SU-DHL-6 (cell line): ENCODE measurements around the gene ANKRD61.

ENCODE experiments used
- H2AFZ ChIP-seq: fragments of 200-600 bp; sonication (generic); 2 replicates; pipeline ENCODE4 v1.6.1; 2014; ENCODE audit warnings: low read depth, mild to moderate bottlenecking, moderate library complexity, mixed read lengths, antibody characterized with exemption, low read length; ENCODE audit not compliant: severe bottlenecking
- H3F3A ChIP-seq: fragments of 200-600 bp; shearing (Covaris generic); 2 replicates; pipeline ENCODE4 v1.6.0; 2016; ENCODE audit warnings: antibody characterized with exemption, mild to moderate bottlenecking; ENCODE audit not compliant: insufficient read depth
- H3K27ac ChIP-seq: fragments of 200-600 bp; sonication (generic); 2 replicates; pipeline ENCODE4 v1.5.1; 2016; ENCODE audit warnings: low read depth, mild to moderate bottlenecking, low read length, moderate library complexity, mixed read lengths
- H3K27me3 ChIP-seq: fragments of 200-600 bp; sonication (generic), shearing (Covaris generic); 2 replicates; pipeline ENCODE4 v1.6.0; 2014; ENCODE audit warnings: mild to moderate bottlenecking, low read length
- H3K36me3 ChIP-seq: fragments of 200-600 bp; sonication (generic); 2 replicates; pipeline ENCODE4 v1.6.1; 2014; ENCODE audit warnings: mild to moderate bottlenecking, low read length, mixed read lengths
- H3K4me2 ChIP-seq: fragments of 300-600, 200-600 bp; shearing (Covaris generic), sonication (generic); 2 replicates; pipeline ENCODE4 v1.6.0; 2014; ENCODE audit warnings: low read length, low read depth, mild to moderate bottlenecking; ENCODE audit not compliant: poor library complexity, severe bottlenecking
- H3K4me3 ChIP-seq: fragments of 200-600 bp; sonication (generic); 2 replicates; pipeline ENCODE4 v1.5.1; 2014; ENCODE audit warnings: antibody characterized with exemption, low read length, mild to moderate bottlenecking, mixed read lengths; ENCODE audit not compliant: insufficient read depth, poor library complexity, severe bottlenecking
- H3K79me2 ChIP-seq: fragments of 200-600 bp; sonication (generic); 2 replicates; pipeline ENCODE4 v1.6.1; 2014; ENCODE audit warnings: mild to moderate bottlenecking, low read length, moderate library complexity; ENCODE audit not compliant: insufficient read depth
- H3K9ac ChIP-seq: fragments of 200-600 bp; sonication (generic); 2 replicates; pipeline ENCODE4 v1.7.0; 2014; ENCODE audit warnings: mild to moderate bottlenecking, low read length
- H3K9me2 ChIP-seq: fragments of 200-600 bp; sonication (generic); replicated peaks from 2 replicates; pipeline ENCODE4 v1.6.1; 2014; ENCODE audit warnings: low read length; ENCODE audit not compliant: insufficient read depth
- H3K9me3 ChIP-seq: fragments of 200-600 bp; sonication (generic); 2 replicates; pipeline ENCODE4 v1.6.1; 2014; ENCODE audit warnings: low read length, mixed read lengths; ENCODE audit not compliant: insufficient read depth
- H4K20me1 ChIP-seq: fragments of 200-600 bp; sonication (generic); 2 replicates; pipeline ENCODE4 v1.6.1; 2014; ENCODE audit warnings: low read depth, mild to moderate bottlenecking, antibody characterized with exemption, low read length, moderate library complexity, mixed read lengths
- CTCF ChIP-seq: fragments of 200-600 bp; sonication (generic); IDR thresholded peaks from one replicate; pipeline ENCODE4 v1.5.1; 2017; ENCODE audit warnings: antibody characterized with exemption, mild to moderate bottlenecking, low read length, moderate library complexity; ENCODE audit not compliant: insufficient read depth, poor library complexity, severe bottlenecking
- EZH2phosphoT487 ChIP-seq: fragments of 200-600 bp; sonication (generic), shearing (Covaris generic); conservative IDR thresholded peaks from 2 replicates; pipeline ENCODE4 v1.6.1; 2018; ENCODE audit warnings: mild to moderate bottlenecking, antibody characterized with exemption, low read length, moderate library complexity, mixed read lengths

The ANKRD61 gene

GRCh38 chr7:6012355-6013104 lies 18.6 kb upstream of the ANKRD61 start:
- Histone ChIP-seq H3K9me3 (no peaks in the 10 kb centered on the region), H3K36me3 (0 out of 2 replicates have a peak, but pooled peaks cover 4% of the 10 kb centered on the region), H3K4me3 (no peak overlapping the region), H2AFZ (no peak overlapping the region), H3K27ac (no peak overlapping the region), H3K4me2 (no peak overlapping the region), H4K20me1 (no peaks in the 10 kb centered on the region; the same call in 1 of the 2 replicates), H3K9me2 (no peaks in the 10 kb centered on the region), H3K79me2 (peaks cover 49% of the 10 kb centered on the region), H3K9ac (no peak overlapping the region), H3F3A (peaks cover 16% of the 10 kb centered on the region), H3K27me3 (no peaks in the 10 kb centered on the region)
- TF ChIP-seq EZH2phosphoT487 (no peak), CTCF (no peak)

GRCh38 chr7:6015917-6016652 lies 15.1 kb upstream of the ANKRD61 start:
- H3K79me2 ChIP-seq, result peaks cover 27% of the 10 kb centered on the region
- no peaks in the 10 kb centered on the region for H3K9me2 ChIP-seq
- no peaks in the 10 kb centered on the region; the same call in 1 of the 2 replicates for H4K20me1 ChIP-seq
- TF ChIP-seq EZH2phosphoT487 (no peak), CTCF (no peak)
- H3F3A ChIP-seq, result 0 out of 2 replicates have a peak, but pooled peaks cover 10% of the 10 kb centered on the region
- peaks cover 17% of the 10 kb centered on the region; the same call in 1 of the 2 replicates for H3K36me3 ChIP-seq
- no peaks in the 10 kb centered on the region for H3K27me3 ChIP-seq
- H3K27ac ChIP-seq, result peak overlapping the region; percentile 23
- no peak overlapping the region for H2AFZ ChIP-seq
- H3K9ac ChIP-seq, result no peak overlapping the region
- H3K4me3 ChIP-seq, result no peak overlapping the region
- no peaks in the 10 kb centered on the region for H3K9me3 ChIP-seq
- no peak overlapping the region for H3K4me2 ChIP-seq

GRCh38 chr7:6016653-6016966 lies 14.6 kb upstream of the ANKRD61 start:
- Histone ChIP-seq H3F3A (0 out of 2 replicates have a peak, but pooled peaks cover 12% of the 10 kb centered on the region), H4K20me1 (no peaks in the 10 kb centered on the region; the same call in 1 of the 2 replicates), H3K4me2 (no peak overlapping the region), H3K9ac (no peak overlapping the region), H3K9me3 (no peaks in the 10 kb centered on the region), H3K9me2 (no peaks in the 10 kb centered on the region), H3K79me2 (peaks cover 22% of the 10 kb centered on the region), H3K4me3 (no peak overlapping the region), H3K36me3 (peaks cover 21% of the 10 kb centered on the region; the same call in 1 of the 2 replicates), H3K27ac (no peak overlapping the region), H2AFZ (no peak overlapping the region), H3K27me3 (no peaks in the 10 kb centered on the region)
- TF ChIP-seq EZH2phosphoT487 (no peak), CTCF (no peak)
